Measurements from ENCODE around the gene GALNT5. TPM values are rescaled to one million over a fixed set of nuclear protein-coding genes. Genes with fewer than 3 reads are reported as not detected.
A peak's percentile ranks its signal among the peaks of the same experiment; 100 is the strongest.

Gene GALNT5
- total and polyA plus RNA-seq, 10 of the 15 experiments (the other 5 are each of a cell fraction or from before 2014, with no cell fraction given): under 0.01 to 0.25 (median 0.03) TPM; not detected in 4

DNA sequence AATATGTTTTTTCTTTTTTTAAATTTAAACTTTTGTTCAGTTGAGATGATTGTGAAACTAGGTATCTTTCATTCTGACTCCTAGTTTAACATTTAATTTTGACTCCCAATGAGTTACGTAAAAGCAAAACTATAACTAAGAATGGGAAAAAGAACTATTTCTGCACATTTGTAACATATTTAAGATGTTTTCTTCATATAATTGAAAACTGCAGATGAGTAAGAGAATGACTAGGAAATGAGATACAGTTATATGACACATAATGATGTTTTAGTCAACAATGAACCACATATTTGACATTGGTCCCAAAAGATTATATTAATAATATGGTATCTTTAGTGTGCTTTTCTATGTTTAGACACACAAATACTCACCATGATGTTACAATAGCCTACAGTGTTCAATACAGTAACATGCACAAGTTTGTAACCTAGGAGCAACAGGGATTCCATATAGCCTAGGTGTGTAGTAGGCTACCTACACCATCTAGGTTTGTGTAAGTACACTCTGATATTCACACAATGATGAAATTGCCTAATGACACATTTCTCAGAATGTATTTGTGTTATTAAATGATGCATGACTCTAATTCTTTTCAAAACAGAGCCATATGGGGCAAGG lies 55.5 kb downstream of the GALNT5 start (continued):
- TF ChIP-seq BMI1 (IDR thresholded peaks at IDR 0.05; ENCODE audit: borderline replicate concordance) (no peak), STAT3 (IDR thresholded peaks at IDR 0.05; ENCODE audit: low read depth, low read length) (no peak), CREB1 (IDR thresholded peaks at IDR 0.05; ENCODE audit: low read depth) (peak; percentile 14; the same call in 1 of the 2 replicates), RB1 (IDR thresholded peaks at IDR 0.05; ENCODE audit: borderline replicate concordance) (no peak), RBBP5 (conservative IDR thresholded peaks at IDR 0.05) (no peak), CREM (IDR thresholded peaks at IDR 0.05; ENCODE audit: low read depth) (peak; percentile 55; the same call in 1 of the 2 replicates), SREBF1 (IDR thresholded peaks at IDR 0.05; ENCODE audit: low read length) (no peak), SUPT20H (IDR thresholded peaks at IDR 0.05; ENCODE audit: borderline replicate concordance, control insufficient read depth, low read depth, low read length) (no peak), PML (IDR thresholded peaks at IDR 0.05; ENCODE audit: low read length) (peak; percentile 56; the same call in 1 of the 2 replicates), RAD21 (IDR thresholded peaks at IDR 0.05; ENCODE audit: insufficient read depth, low read depth, low read length) (no peak), FOXM1 (IDR thresholded peaks at IDR 0.05; ENCODE audit: low read depth, low read length) (peak; percentile 90; the same call in 1 of the 2 replicates)
- TF ChIP-seq, protein P1, sequence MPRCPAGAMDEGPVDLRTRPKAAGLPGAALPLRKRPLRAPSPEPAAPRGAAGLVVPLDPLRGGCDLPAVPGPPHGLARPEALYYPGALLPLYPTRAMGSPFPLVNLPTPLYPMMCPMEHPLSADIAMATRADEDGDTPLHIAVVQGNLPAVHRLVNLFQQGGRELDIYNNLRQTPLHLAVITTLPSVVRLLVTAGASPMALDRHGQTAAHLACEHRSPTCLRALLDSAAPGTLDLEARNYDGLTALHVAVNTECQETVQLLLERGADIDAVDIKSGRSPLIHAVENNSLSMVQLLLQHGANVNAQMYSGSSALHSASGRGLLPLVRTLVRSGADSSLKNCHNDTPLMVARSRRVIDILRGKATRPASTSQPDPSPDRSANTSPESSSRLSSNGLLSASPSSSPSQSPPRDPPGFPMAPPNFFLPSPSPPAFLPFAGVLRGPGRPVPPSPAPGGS (IDR thresholded peaks at IDR 0.05; ENCODE audit: borderline replicate concordance, insufficient read depth, low read depth, low read length, poor library complexity, severe bottlenecking): peak; percentile 83
- TF ChIP-seq, protein P2, sequence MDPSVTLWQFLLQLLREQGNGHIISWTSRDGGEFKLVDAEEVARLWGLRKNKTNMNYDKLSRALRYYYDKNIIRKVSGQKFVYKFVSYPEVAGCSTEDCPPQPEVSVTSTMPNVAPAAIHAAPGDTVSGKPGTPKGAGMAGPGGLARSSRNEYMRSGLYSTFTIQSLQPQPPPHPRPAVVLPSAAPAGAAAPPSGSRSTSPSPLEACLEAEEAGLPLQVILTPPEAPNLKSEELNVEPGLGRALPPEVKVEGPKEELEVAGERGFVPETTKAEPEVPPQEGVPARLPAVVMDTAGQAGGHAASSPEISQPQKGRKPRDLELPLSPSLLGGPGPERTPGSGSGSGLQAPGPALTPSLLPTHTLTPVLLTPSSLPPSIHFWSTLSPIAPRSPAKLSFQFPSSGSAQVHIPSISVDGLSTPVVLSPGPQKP (IDR thresholded peaks at IDR 0.05; ENCODE audit: low read depth, low read length): no peak

Measured in GM12878 (cell line).